NCI-H2227 treated with DMSO at 0.1 percent for 48 hours (cell line): ENCODE measurements around the gene ARHGAP26.

Source experiments
- DNase-seq: peaks from one replicate; lab custom pipeline; 2025; lab: John Stamatoyannopoulos, UW

The ARHGAP26 gene

GRCh38 chr5:142852416-142853198, 82.4 kb downstream of the ARHGAP26 start:
- no peak for DNase-seq

DNA sequence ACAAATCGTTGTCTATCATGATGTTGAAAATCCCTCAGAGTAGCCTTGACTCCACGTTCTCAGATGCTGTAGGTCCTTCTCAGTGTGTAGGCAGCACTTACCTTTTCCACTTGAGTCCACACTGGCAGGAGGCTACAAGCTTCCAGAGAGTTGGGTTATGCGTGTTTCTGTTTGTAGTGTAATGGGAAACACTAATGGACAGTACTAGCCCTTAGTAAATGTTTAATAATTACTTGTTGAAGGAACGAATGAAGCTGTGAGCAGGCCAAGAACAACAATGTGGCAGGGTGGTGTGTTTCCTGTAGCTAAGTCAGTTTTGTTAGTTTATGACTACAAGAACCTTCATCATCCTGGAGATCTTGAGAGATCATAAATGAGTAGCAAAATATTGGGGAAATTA, 83.5 kb downstream of the ARHGAP26 start:
- DNase-seq, result no peak

- DNase-seq, result no peak
Observed at GRCh38 chr5:142856269-142856782, 86.1 kb downstream of the ARHGAP26 start.

GRCh38 chr5:142857405-142857804, 87.2 kb downstream of the ARHGAP26 start:
- DNase-seq, result no peak

- DNase-seq, result no peak
Observed at GRCh38 chr5:142859037-142859436, 88.9 kb downstream of the ARHGAP26 start.

- DNase-seq, result no peak
Observed at GRCh38 chr5:142860270-142860669, 90.1 kb downstream of the ARHGAP26 start.

GRCh38 chr5:142861011-142861410, 90.8 kb downstream of the ARHGAP26 start:
- no peak for DNase-seq

DNA sequence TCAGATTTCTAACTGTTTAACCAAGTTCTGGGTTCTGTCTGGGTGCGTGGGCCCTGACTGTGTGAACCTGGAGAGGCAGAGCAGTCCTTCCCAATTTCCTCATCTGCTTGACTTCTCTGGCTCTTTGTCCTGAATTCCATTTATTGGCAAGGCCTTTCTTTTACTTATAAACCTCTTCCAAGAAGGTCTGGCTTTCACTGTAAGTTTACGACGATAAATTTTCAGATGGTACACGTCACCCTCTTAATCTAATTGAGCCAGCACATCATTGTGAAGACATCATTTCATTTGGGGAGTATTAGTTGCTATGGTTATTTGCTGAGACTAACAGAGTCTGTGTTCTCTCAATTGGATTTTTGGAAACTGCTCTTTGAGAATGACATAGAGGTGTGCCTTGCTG, 92.4 kb downstream of the ARHGAP26 start:
- DNase-seq, result no peak

DNA sequence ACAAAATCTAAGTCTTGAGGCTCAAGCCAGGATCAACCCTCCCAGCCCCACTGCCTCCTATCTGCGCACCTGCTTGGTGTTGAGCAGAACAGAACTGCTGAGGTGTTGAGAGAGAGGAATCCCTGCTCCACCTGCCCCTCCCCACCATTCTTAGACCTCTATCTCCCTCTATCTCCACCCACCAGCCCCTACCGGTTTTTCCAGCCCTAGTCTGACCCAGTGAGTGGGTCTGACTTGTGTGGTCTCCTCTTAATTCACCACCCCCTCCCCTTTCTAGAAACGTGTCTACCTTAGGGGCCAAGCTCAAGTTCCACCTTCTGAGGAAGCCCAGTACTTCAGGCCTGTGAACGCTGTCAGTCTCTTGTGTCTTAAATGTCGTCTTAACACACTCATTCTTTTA, 93.7 kb downstream of the ARHGAP26 start:
- DNase-seq, result no peak

DNA sequence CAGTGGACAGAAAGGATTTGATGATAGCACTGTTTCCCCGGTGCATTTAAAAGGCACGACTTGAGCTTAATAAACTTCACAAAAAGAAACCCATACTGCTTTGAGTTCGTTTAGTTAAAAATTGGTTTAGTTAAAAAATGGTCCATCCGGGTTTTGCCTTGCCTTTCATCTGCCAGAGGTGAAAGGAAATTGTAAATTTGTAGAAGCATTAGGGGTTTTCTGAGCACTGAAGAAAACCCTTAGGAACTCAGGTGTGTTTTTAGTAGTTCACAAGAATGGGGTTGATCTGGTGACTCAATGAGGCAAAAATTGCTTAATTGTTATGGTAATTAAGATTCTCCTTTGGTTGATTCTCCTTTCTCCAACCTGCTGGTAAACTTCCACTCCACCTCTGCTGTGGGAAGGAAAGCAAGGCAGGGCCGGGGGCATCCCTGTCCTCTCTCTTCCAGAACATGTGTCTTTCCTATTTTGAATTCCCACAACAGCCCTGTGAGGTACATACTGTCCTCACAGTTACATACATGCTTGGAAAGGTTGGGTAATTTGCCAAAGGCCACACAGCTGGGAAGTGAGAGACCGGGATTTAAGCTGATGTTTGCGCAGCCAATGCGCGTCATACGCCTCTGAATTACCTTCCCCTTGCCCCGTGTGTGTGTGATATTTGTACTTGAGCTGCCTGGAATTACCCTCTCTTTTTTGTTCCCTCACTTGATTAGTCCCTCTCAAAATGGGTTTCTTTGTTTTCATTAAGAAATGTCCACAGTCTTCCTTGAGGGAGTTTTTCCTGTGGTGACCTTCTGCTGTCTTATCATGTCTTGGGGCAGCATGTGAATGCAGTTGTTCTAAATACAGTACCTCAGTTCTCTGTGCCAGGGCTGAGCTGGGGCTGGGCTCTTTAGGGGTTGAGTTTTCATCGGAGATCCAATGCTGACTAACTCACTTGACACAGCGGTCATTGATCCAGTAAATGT, 94.4 kb downstream of the ARHGAP26 start:
- no peak for DNase-seq

GRCh38 chr5:142865631-142866030, 95.5 kb downstream of the ARHGAP26 start:
- no peak for DNase-seq

GRCh38 chr5:142866563-142867275, 96.5 kb downstream of the ARHGAP26 start:
- peak; percentile 44 for DNase-seq

- no peak for DNase-seq
Observed at GRCh38 chr5:142869886-142870285, 99.7 kb downstream of the ARHGAP26 start.

- DNase-seq, result no peak
Observed at GRCh38 chr5:142870532-142871362, 100.6 kb downstream of the ARHGAP26 start.

GRCh38 chr5:142871363-142872193, 101.4 kb downstream of the ARHGAP26 start:
- no peak for DNase-seq

GRCh38 chr5:142872217-142872616, 102.0 kb downstream of the ARHGAP26 start:
- no peak for DNase-seq

DNA sequence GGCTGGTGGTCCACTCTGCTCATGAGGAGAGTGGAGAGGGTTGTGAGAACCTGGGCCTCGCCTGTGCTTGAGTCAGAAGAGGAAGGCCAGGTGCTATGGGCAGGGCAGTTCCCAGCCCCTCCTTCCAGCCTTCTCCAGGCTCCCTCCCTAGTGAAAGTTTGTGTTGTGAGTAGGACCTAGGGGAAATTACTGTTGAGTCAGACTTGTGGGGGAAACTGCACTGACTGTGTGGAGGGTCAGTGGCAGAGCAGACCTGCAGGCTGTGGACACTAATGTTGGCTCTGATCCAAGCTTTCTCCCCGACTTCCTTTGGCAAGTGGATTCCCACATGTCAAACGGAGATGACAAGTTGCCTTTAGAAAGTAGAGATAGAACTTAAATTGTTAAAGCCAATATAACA, 102.6 kb downstream of the ARHGAP26 start:
- DNase-seq, result no peak

DNA sequence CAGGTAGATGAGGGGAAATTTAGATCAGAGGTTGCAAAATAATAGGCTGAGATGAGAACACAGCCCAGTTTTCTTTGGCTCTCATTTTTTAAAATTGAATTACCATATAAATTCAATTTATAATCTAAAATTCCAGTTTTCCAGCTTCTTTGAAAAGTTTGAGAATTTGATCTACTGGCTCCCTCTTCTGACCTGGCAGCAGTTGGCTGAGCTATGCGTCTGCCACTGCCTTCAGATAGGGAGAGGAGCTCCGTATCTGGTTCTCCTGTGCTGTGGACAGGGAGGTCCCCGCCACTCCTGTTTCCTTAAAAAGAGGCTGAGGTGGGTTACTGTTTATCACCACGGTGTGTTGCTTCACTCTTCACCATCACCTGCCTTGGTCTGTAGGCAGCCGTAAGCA, 103.7 kb downstream of the ARHGAP26 start:
- no peak for DNase-seq

DNA sequence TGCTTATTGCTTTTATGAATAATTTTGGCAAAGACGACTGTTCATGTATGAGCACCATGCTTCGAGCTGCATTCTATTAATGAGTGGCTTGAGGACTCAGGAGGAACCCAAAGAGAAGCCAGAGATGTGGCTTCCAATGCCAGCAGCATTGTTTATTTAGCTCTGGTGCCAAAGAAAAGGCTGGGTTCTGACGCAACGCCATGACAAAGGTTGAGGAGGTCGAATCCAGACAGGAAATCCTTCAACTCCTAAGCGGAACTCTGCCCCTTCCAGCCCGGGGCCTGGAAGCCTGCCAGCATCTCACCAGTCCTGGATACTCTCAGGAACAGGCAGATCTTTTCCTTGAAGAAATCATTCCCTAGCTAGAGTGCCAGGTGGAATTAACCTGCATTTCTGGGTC, 104.4 kb downstream of the ARHGAP26 start:
- no peak for DNase-seq

DNA sequence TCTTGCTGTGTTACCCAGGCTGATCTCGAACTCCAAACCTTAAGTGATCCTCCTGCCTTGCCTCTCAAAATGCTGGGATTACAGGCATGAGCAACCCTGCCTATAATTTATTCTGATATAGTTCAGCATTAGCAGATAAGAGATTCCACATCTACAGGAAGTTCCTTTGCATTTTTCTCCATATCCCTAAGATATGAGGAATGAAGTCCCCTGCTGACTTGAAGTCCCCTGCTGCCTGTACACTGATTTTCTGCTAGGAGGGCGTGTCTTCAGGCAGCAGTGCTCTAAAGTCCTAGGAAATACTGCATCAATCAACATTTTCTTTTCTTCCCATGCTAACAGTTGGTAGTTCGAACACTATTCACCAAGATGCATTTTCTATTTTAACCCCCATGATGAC, 105.8 kb downstream of the ARHGAP26 start:
- DNase-seq, result no peak
